GM18951 (cell line): ENCODE measurements around the gene HOXD13.

Experiments used
- POLR2A ChIP-seq: IDR thresholded peaks from 4 replicates; pipeline ENCODE4 v1.6.1; 2011; ENCODE audit warnings: mild to moderate bottlenecking; ENCODE audit not compliant: insufficient read length, insufficient read depth; ENCODE audit errors: extremely low read depth
- in situ Hi-C: fragments of 300-500 bp; cut with MboI; formaldehyde crosslinking; loops from one replicate; pipeline ENCODE4 v1.12.0; 2022; ENCODE audit warnings: low sequenced_read_pairs, mixed read lengths, inconsistent platforms; ENCODE audit not compliant: unreplicated experiment

HOXD13 gene

GRCh38 chr2:176110415-176111308 lies 18.1 kb downstream of the HOXD13 start:
- no peak for TF ChIP-seq POLR2A
- in situ Hi-C loops: no loop called here

- in situ Hi-C loops: no loop called here
- TF ChIP-seq POLR2A: no peak
Measured at GRCh38 chr2:176111309-176111663, 18.8 kb downstream of the HOXD13 start.

GRCh38 chr2:176111846-176112374 lies 19.4 kb downstream of the HOXD13 start:
- in situ Hi-C loops: no loop called here
- no peak for TF ChIP-seq POLR2A

GRCh38 chr2:176112375-176113302 lies 20.1 kb downstream of the HOXD13 start:
- in situ Hi-C loops: no loop called here
- no peak for TF ChIP-seq POLR2A

- in situ Hi-C loops: no loop called here
Measured at GRCh38 chr2:176114120-176114929, 21.8 kb downstream of the HOXD13 start.

GRCh38 chr2:176114930-176115625 lies 22.6 kb downstream of the HOXD13 start:
- in situ Hi-C loops: no loop called here
- no peak for TF ChIP-seq POLR2A

More at GRCh38 chr2:176114120-176114929, 21.8 kb downstream of the HOXD13 start:
- no peak for TF ChIP-seq POLR2A

GRCh38 chr2:176115883-176116813 lies 23.6 kb downstream of the HOXD13 start, which contains the start of gene HOXD10:
Gene HOXD10, plus strand, starts transcription at chr2:176116778. Its CDS starts 56 bp downstream, at chr2:176116834.
- in situ Hi-C loops: no loop called here
- TF ChIP-seq POLR2A: no peak

- in situ Hi-C loops: no loop called here
Measured at GRCh38 chr2:176117162-176117822, 24.8 kb downstream of the HOXD13 start.

GRCh38 chr2:176117823-176118371 lies 25.4 kb downstream of the HOXD13 start:
- no peak for TF ChIP-seq POLR2A
- in situ Hi-C loops: no loop called here

More at GRCh38 chr2:176117162-176117822, 24.8 kb downstream of the HOXD13 start:
- TF ChIP-seq POLR2A: no peak
